ENCODE data around the gene SLC35C1.

The SLC35C1 gene

DNA sequence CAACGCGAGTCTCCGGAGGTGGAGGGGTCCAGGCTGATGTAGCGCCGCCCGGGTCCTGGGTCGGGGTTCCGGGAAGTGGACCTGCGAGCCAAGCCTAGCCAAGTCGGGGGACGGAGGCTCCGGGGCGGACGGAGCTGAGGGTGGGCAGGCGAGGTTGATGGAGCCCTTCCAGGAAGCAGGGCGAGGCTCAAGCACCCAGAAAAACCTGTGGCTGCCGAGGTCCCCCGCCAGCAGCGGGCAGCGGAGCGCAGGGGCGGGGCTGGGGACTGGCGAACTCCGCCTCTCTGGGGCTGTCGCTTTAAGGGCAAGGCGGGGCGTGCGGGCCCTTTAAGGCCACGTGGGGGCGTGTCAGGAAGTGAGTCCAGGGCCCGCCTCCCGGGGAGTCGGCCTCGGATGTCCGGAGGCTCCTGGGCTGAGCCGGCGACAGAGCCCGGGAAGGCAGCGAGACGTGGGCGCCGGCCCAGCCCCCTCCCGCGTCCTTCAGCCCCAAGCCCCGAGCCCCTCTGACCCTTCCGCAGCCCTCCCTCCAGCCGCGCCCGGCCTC, at the start of gene SLC35C1:
TSS of gene SLC35C1 (plus strand) at position 389 of the 544 bp plus-strand sequence. CDS start 653 bp downstream, outside the sequence.
- DNase-seq (ENCODE audit: low read depth): peak; percentile 90

DNA sequence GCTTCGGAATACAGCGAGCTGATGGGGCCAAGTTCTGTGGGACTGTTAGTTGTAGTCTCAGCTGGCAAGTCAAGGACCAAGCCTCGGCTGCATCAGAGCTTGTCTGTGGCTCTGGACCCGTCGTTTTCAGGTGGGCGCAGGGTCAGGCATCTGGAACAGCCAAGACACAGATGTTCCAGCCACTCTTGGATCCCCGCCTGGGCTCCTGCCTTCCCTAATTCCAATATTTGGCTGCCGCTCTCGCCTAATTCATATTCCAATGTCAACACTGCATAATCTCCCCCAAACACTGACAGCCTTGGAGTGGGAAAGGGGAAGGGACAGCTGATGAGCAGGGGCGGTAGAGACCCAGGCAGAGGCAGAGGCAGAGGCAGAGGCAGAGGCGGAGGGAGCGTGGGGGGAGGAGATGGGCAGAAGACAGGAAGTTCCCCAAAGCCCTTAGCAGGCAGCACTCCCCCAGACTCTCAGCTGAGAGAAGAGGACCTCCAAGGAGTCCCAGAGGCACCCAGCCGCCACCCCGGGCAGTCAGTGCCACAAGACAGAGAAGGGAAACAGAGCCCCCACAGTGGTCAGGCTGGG, 49.6 kb upstream of the SLC35C1 start:
- DNase-seq (ENCODE audit: low read depth): no peak

DNA sequence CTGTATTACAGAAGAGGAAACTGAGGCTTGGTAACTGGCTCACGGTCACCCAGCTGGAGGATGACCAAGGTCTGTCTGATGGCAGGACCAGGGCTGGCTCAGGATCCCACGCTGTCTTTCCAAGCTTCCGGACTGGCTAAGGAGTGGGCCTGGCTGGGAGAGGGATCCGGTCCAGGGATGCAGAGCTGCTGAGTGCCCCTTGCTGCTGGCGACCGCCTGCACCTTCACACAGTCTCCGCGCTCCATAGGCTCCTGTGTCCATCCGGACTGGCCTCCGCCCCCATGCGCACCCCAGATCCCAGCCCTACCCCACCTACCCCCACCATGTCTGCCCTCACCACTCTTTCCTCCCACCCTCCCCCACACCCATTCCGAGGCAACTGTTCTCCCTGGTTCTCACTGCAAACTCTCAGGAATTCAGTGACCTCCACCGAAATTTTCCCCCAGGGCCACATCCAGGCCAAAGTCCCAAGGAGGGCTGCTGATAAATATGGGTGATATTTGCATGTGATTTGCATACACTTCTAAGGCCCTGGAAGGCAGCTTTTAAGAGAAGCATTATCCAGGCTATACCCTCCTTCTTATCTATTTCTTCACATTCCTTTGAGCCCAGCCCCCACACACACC, 48.5 kb upstream of the SLC35C1 start:
- DNase-seq (ENCODE audit: low read depth): no peak

DNA sequence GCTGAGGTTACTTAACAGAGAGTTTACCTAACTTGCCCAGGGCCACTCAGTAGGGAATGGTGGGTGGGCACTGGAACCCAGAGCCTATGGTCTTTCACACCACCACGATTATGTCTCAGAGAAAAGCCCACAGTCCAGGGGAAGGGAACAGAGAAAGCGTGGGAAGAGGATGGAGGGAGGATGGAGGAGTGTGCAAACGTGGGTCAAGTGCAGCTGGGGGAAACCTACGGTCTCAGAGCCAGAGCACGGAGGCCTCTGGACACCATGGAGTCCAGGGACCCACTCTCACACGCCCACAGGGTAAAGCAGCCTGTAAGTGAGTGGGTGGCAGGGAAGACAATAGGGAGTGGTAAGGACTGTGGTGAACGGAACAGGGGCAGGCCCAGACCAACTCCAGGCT, 47.3 kb upstream of the SLC35C1 start:
- DNase-seq (ENCODE audit: low read depth): no peak

DNA sequence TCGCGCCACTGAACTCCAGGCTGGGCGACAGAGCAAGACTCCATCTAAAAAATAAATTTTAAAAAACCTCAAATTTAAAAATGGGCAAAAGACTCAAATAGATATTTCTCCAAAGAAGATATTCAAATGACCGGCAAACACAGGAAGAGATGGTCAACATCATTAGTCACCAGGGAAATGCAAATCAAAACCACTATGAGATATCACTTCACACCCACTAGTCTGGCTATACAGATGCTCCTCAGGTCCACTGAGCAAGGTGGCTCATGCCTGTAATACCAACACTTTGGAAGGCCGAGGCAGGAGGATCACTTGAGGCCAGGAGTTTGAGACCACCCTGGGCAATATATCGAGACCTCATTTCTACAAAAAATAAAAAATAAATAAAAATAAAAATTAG, 43.3 kb upstream of the SLC35C1 start:
- no peak for DNase-seq (ENCODE audit: low read depth)

DNA sequence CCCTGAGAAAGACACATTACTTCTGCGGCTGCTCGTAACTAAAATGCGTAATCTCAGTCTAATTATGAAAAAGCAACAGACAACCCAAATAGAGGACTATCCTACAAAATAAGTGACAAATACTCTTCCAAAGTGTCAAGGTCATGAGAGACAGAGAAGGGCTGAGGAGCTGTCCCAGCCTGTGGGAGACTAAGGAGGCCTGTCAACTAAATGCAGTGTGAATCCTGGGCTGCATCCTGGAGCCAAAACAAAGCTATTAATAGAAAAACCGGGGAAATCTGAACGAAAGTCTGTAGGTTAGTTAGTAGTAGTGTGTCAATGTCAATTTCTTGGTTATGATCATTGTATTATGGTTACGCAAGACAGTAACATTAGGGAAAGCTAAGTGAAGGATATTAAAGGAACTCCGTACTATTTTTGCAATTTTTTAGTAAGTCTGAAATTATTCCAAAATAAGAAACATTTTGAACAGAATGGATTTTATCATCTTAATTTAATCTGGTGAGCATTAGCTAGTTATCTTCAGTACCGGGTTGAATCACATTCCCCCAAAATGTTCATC, 39.8 kb upstream of the SLC35C1 start:
- DNase-seq (ENCODE audit: low read depth): no peak

DNA sequence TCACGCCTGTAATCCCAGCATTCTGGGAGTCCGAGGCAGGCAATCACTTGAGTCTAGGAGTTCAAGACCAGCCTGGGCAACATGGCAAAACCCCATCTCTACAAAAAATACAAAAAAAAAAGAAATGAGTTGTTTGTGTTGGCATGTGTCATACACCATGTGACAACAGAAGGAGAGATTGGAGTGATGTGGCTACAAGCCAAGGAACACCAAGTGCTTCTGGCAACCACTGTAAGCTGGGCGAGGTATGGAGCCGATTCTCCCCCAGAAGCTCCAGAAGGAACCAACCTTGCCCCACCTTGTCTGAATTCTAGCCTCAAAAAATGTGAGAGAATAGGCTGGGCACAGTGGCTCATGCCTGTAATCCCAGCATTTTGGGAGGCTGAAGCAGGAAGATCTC, 39.1 kb upstream of the SLC35C1 start:
- DNase-seq (ENCODE audit: low read depth): no peak

DNA sequence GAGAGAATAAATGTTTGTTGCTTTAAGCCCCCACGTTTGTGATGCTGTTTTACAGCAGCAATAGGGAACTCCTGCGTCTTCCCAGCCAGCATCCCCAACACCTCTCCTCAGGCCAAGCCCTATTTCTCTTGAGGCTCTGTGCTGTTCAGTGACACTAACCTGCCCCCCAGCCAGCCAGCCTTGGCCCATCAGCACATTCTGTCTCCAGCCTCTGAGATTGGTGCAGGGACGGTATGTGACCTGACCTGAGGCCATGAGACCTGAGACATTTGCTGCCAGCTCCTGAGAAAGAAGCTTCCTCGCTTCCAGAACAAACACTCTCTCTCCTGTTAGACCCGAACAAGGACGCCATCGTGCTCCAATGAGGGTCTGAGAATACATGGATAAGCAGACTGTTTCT, 38.5 kb upstream of the SLC35C1 start:
- no peak for DNase-seq (ENCODE audit: low read depth)

DNA sequence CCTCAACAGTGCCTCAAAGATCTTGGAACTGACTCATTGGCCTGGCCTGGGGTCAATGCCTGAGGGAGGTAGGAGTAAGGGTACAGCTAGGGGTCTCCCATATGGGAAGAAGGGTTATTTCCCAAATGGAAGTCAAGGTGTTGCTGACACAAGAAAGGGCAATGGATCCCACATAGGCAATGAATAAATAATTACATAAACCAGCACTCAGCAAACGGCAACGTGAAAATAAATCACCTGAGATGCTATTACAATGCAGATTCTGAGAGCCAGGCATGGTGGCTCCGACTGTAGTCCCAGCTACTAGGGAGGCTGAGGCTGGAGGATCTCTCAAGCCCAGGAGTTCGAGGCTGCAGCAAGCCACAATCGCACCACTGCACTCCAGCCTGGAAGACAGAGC, 36.5 kb upstream of the SLC35C1 start:
- no peak for DNase-seq (ENCODE audit: low read depth)

DNA sequence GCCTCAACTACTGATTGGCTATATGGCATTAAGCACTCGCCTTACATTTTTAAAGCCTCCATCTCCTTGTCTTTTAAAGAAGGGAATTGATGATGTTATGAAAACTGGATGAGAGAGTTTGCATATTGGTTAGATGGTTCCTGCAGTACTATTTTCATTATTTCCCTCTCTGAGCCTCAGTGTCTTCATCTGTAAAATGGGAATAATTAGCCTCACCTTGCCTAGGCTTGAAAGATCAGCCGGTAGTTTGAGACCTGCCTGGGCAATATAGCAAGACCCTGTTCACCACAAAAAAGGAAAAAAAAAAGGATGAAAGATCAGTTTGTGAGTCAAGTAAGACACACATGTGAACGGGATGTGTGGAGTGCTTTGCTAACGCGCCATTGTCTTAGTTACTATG, 35.0 kb upstream of the SLC35C1 start:
- DNase-seq (ENCODE audit: low read depth): no peak

DNA sequence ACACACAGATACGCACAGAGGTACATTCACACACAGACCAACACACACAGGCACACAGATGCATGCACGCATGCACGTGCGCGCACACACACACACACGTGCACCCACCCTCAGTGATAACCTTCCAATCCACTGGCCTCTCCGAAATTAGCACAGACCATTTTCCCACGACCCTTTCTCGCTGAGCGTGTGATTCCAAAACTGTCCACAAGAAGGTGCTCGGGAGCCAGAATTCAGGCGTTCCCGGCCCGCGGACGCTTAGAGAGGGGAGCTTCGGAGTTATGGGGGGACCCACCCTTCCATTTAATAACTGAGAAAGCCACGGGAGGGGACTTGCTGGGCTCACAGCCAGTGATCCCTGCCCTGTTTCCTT, 33.8 kb upstream of the SLC35C1 start:
- DNase-seq (ENCODE audit: low read depth): peak; percentile 36

DNA sequence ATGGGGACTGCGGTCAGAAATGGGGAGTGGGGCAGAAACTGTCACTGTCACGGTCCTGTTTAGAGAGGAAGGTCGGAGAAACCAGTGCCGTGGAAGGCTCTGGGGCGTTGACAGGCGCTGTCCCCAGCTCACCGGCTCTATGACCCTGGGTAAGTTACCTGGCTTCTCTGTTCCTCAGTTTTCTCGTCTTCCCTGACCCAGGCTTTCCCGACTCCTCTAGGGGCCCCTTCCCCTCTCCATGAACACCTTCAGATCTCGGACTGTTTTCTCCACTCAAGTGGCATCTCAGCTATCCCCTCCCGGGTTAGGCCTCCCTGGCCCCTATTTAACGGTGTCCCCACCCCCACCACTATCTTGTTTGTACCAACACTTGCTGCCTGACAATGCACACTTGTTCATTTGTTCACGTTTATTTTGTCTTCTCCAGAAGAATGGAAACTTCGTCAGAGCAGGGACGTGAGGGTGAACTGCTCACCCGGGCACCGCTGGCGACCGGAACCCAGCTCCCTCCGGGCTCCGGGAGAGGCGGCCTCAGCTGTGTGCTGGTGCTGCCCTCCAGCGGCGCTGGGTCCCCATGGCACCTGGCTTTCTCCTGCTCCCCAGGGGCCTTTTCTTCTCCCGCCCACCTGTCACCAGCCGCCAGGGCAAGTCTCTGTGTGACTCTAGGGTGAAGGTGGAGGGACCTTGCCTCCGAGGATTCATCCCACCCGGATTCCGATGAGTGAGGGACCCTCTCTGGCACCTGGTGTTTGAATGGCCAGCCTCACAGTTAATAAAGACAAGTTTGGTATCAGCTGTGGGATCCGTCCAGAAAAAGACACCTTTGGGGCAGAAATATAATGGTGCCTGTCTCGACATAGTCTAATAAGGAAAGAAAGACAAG, 33.1 kb upstream of the SLC35C1 start:
- peak; percentile 73 for DNase-seq (ENCODE audit: low read depth)

DNA sequence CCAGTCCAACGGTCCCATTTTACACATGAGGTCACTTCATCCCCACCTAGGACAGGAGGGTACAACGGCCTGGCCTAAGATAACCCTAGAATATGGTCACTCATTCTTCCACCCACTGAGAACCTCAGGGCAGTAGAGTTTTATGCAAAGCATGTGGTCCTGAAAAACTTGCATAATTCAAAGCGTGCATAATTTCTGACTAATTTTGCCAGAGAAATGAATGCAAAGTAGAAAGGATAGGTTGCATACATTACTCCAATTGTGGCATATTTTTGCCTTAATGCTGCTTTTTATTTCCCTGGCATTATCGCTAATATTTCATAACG, 32.5 kb upstream of the SLC35C1 start:
- DNase-seq (ENCODE audit: low read depth): no peak

DNA sequence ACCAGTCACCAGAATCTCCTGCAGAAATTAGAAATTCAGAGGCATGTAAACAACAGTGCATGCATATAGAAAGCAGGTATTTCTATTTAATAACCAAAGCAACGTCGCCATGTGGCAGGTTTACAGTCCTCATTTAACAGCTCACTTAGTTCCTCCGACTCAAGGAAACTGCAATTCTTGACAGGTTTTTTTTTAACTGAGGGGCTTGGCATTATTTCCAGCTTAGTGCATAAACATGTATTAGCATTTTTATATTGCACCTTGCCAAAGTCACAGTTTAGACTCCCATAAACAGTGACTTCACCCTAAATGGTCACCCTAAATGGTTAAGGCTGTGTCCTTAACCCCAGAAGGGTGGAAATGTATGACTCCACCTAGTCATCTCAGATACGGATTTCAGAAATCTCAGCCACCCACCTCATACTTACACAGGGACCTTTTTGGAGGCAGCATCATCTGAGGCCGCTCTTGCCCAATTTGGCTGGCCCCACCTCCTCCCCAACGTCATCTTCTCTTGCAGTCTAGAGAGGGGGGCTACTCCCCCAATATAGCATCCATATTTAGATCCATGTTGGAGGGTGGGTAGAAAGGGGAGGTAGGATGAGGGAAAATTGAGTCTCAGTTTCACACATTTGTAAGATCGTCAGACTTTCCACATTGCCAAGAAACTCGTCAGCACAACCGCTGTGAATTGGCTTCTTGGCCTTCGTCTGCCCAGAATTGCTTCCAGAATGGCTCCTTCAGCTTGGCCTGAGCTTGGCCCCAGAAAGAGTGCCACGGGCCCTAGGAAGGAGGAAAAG, 31.8 kb upstream of the SLC35C1 start:
- no peak for DNase-seq (ENCODE audit: low read depth)

DNA sequence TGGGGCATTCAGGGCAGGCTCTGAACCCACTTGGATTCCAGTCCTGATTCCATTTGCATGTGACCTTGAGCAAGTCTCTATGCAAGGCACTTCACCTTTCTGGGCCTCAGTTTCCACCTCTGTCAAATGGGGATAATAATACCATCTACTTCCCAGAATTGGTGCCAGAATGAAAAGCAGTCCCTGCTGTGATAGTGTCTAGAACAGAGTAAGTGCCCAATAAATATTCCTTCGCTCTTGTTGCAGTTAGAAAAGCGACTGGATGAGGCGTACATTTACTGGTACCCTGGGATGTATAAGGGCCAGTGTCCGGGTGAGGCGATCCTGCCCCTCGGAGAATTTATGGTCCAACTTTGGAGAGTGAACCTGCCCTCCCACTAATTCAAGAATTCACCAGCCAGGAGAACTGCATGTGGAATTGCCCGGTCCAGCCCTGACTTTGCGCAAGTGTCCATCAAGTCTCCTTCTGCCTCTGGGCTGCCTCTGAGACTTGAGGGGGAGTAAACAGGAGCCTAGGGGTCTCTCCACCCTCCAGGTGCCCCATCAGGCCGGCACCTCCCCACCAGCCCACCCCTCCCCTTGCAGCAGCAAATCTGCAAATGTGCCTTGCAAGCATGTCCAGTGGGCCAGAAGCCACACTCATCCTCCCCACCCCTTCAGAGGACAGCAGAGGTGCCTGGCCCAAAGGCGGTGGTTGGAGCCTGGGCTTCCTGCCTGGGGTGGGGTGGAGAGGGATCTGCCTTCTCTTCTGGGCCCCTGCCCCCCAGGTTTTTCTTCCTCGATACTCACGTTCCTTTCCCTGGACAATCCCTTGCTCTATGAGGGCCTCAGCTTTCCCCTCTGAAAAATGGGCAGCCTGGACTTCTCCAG, 30.9 kb upstream of the SLC35C1 start:
- DNase-seq (ENCODE audit: low read depth): no peak

DNA sequence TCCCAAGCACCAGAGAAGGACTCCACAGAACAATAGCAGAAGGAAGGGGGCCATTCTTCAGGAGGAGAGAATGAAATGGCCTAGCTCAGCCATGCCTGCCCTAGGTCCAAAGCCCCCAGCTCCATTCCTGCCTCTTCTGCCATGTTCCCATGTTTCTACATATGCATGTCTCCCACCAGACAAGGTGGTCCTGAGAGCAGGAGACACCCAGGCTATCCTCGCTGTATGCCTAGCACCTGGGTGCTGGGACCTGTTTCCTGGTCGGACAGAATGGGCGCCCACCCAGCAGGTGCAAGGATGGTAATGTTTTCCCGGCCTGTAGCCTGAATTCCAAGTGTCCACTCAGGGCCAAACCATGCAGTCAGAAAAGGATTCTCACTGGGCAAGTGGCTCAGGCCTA, 30.2 kb upstream of the SLC35C1 start:
- DNase-seq (ENCODE audit: low read depth): no peak

DNA sequence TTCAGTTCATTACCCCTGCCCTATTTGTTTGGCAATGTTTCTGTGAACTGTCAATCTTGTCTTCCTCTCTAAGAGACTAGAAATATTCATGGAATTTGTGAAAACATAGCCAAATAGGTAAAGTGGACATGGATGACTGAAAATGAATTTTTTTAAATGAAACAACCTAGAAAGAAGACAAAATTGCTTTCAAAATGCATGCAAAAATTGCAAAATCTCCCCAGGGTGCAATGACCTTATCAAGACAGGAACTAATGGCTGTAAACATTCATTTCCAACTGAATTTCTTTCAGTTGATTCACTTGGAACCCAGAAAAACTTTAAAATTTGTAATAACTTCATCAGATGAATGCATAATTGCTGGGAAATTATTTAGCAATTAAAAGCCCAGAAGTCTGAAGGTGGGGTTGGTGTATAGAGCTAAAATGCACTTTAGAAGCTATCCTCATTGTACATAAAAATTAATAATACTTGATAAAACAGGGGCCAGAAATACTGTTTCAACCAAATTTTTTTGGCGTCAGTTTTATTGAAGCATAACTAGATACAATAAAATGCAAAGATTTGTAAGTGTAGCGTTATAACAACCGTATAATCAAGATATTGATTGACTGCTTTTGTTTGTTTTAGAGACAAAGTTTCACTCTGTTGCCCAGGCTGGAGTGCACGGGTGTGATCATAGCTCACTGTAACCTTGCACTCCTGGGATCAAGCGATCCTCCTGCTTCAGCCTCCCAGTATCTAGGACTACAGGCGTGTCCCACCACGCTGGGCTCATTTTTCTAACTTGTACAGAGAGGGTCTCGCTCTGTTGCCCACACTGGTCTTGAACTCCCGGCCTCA, 27.6 kb upstream of the SLC35C1 start:
- DNase-seq (ENCODE audit: low read depth): no peak

DNA sequence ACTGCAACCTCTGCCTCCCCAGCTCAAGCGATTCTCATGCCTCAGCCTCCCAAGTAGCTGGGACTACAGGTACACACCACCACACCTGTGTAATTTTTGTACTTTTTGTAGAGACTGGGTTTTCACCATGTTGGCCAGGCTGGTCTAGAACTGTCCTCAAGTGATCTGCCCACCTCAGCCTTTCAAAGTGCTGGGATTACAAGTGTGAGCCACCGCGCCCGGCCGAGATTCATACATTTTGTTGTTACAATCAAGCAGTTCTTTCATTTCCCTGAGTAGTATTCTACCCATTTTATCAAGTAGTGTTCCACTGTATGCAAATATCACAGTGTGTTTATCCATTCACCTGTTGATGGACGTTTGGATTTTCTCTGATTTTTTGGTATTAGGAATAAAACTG, 26.6 kb upstream of the SLC35C1 start:
- no peak for DNase-seq (ENCODE audit: low read depth)

DNA sequence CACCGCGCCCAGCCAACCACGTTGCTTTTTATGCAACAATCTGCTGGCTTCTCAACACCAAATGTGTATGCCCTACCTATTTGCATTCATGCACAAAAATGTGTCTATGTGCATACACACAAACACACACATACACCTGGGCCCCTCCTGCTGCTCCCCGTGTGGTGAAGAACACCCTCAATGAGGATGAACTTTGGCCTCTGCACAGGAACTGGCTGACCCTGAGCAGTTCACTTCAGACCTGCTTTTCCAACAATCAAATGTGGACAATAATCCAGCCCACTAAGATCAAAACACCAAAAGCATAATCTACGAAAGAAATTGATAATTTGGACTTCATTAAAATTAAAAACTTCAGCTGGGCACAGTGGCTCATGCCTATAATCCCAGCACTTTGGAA, 25.3 kb upstream of the SLC35C1 start:
- DNase-seq (ENCODE audit: low read depth): no peak

DNA sequence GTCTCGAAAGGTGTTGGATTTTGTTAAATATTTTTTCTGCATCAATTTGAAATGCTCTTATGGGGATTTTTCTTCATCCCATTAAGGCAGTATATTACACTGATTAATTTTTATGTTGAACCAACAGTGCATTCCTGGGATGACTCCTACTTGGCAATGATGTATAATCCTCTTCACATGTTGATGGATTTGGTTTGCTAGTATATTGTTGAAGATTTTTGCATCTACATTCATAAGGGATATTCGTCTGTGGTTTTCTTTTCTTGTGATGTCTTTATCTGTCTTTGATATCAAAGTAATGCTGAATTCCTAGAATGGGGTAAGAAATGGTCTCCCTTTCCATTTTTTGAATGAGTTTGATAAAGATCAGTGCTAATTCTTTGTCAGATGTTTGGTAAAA, 18.7 kb upstream of the SLC35C1 start:
- DNase-seq (ENCODE audit: low read depth): no peak
